GM18873 (cell line): ENCODE results near the gene SLC22A2.

Experiments used
- ATAC-seq: cut with Tn5 transposase; IDR thresholded peaks from one replicate; pipeline ENCODE4 v1.9.1; 2021; ENCODE audit warnings: mild to moderate bottlenecking, moderate library complexity, moderate number of reproducible peaks; ENCODE audit not compliant: unreplicated experiment, low FRiP score

SLC22A2 gene

GRCh38 chr6:160218810-160219209 lies 39.8 kb downstream of the SLC22A2 start:
- ATAC-seq, result no peak

GRCh38 chr6:160217863-160218262 lies 40.8 kb downstream of the SLC22A2 start:
- ATAC-seq, result no peak

DNA sequence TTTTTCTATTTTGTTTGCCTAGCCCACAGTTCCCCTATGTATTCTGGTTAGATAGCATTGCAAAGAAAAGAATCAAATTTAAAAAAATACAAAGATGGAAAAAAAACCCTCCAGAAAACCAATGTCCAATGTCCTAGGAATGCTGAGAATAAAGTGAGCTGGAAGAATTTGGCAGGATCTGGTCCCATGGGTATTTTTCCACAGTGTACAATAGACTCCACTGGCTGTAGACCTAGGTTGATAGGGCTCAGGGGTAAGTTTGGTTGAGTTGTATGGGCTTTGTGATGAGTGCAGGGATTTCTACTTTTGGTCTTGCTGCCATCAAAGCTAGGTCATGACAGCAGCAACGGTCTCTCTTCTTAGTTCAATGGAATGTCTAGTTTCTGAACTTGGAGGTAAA lies 41.5 kb downstream of the SLC22A2 start:
- no peak for ATAC-seq

- no peak for ATAC-seq
Observed at GRCh38 chr6:160215232-160215631, 43.4 kb downstream of the SLC22A2 start.

- ATAC-seq, result no peak
Observed at GRCh38 chr6:160207618-160208017, 51.0 kb downstream of the SLC22A2 start.

- no peak for ATAC-seq
Observed at GRCh38 chr6:160204710-160205109, 53.9 kb downstream of the SLC22A2 start.

DNA sequence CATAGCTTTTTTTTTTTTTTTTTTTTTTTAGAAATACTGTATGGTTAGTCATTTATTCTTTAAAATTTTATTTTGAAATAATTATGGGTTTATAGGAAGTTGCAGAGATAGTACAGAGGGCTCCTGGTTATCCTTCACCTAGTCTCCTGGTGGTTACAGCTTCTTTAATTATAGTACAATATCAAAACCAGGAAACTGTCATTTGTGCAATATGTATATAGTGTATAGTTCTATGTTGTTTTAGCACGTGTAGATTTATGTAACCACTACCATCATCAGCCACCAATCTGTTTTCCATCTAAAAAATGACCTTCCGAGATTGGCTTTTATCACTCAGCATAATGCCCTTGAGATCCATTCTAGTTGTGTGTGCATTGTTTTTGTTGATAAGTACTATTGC lies 54.7 kb downstream of the SLC22A2 start:
- ATAC-seq, result no peak

GRCh38 chr6:160203522-160203921 lies 55.1 kb downstream of the SLC22A2 start:
- ATAC-seq, result no peak

GRCh38 chr6:160203076-160203475 lies 55.5 kb downstream of the SLC22A2 start:
- no peak for ATAC-seq

GRCh38 chr6:160202411-160202810 lies 56.2 kb downstream of the SLC22A2 start:
- ATAC-seq, result no peak

DNA sequence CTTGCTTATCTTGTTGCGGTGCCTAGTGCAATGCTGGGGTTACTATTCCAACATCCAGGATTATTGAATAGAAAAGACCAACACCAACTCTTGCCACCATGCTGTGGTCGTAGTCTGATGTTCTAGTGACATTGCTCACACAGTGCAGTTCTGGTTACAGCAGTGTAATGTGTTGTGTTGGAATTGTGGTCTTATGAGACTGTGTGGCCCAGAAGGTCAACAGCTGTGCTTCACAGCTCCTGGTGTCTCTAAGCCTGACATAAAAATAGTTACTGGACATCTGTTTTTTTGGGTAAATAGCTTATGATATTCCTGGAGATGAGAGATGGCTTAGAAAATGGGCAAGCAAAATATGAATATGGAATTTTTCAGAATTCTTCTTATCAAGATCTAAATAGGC lies 57.6 kb downstream of the SLC22A2 start:
- no peak for ATAC-seq

GRCh38 chr6:160198606-160199211 lies 59.9 kb downstream of the SLC22A2 start:
- peak; percentile 90 for ATAC-seq

DNA sequence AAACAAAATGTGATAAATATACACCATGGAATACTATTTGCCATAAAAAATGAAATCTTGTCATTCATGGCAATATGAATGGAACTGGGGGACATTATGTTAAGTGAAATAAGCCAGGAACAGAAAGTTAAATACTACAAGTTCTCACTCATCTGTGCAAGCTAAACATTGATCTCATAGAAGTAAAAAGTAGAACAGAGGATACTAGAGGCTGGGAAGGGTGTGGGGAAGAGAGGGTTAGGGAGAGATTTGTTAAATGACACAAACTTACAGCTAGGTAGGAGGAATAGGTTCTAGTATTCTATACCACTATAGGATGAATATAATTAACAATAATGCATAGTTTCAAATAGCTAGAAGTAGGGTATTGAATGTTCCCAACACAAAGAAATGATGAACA lies 61.0 kb downstream of the SLC22A2 start:
- no peak for ATAC-seq

- ATAC-seq, result no peak
Observed at GRCh38 chr6:160194808-160195207, 63.8 kb downstream of the SLC22A2 start.

DNA sequence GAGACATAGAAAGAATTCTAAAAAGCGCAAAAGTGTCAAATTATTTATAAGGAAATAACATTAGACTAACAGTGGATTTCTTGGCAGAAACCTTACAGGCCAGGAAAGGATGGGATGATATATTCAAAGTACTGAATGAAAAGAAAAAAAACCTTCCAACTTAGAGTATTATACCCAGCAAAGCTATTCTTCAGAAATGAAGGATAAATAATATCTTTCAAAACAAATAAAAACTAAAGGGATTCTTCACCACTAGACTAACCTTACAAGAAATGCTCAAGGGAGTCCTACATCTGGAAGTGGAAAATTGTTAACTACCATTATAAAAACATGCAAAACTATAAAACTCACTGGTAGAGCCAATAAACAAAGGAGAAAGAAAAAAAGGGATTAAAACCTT lies 65.8 kb downstream of the SLC22A2 start:
- no peak for ATAC-seq

- ATAC-seq, result no peak
Observed at GRCh38 chr6:160190973-160191372, 67.6 kb downstream of the SLC22A2 start.

DNA sequence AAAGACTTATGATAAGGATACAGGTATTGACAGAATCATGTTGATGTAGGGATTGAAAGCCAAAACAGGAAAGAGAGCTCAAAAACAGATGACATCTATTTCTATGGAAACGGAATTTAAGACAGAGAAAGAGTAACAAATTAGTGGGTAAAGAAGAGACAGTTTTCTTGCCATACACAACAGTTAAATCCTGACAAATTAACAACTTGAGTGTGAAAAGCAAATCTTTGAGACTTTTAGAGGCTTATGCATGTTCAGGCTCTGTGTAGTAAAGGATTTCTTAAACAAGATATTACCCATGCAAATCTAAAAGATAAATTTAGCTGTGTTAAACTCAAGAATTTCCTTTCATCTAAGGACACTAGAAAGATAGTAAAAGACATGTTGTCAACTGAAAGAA lies 68.5 kb downstream of the SLC22A2 start:
- no peak for ATAC-seq

DNA sequence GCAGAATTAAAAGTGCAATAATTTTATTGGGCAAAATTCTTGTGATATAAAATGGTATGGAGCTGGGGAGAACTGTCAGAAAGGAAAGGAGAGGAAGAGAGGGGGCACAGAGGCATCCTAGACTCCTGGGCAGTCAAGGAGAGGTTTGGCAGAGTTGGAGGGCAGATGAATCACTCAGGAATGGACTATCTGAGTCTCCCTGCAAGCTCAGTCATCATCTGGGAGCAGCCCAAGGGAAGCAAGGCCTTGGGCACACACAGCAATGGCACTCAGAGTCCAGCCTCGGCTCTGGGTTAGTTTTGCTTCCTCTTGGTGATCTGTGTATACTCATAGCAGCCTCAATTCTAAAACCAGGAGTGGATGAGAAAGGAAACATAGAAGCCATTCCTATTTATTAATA lies 69.8 kb downstream of the SLC22A2 start:
- ATAC-seq, result no peak

GRCh38 chr6:160180706-160181105 lies 77.9 kb downstream of the SLC22A2 start:
- no peak for ATAC-seq

- ATAC-seq, result no peak
Observed at GRCh38 chr6:160178271-160178670, 80.3 kb downstream of the SLC22A2 start.

DNA sequence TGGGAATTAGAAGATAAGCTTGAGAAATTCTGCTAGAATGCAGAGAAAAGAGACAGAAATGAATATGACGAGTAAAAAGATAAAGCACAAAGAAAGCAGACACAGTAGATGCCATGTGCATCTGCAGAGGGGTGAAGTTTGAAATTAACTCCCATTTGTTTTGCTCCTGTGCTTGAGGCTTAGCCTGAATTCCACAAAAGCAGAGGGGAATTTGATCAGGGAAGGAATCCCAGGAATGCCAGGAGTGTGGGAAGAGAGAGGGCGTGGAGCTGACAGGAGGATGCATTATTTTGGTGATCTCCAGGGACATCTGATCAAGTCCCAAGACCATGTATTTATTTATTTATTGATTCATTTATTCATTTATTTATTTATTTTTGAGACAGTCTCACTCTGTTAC lies 81.4 kb downstream of the SLC22A2 start:
- ATAC-seq, result no peak

DNA sequence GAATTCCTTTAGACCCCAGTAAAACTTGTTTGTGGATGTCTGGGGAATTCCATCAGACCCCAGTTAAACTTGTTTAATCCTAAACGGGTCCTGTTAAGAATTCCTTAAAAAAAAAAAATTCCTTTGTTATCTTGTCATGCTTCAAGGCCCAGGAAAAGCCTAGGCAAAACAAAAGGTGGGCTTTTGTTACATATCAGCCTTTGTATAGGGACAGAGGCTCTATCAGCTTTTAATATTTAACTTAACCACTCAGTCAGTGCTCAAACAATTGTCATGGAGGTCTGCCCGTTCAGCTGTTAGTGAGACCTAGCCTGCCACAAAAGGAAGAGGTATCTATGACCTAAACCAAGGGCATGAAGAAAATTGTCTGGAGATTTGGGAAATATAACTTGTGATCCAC lies 83.9 kb downstream of the SLC22A2 start:
- no peak for ATAC-seq
